ENCODE data around the gene S100A6.

S100A6 gene

GRCh38 chr1:153545067-153546055 lies 9.6 kb upstream of the S100A6 start, which contains the start of gene S100A4:
TSS of gene S100A4 (minus strand) at chr1:153545806. CDS start at chr1:153544794, 1,012 bp downstream.
- H3K27ac ChIP-seq = peak within 1 kb of the TSS; percentile 37
- TF ChIP-seq CTCF (conservative IDR thresholded peaks at IDR 0.05) (no peak), ZFX (IDR thresholded peaks at IDR 0.05) (no peak)

GRCh38 chr1:153544453-153545066 lies 8.8 kb upstream of the S100A6 start:
- no peak for TF ChIP-seq ZFX (IDR thresholded peaks at IDR 0.05)
- H3K27ac ChIP-seq = peak overlapping the region; percentile 37

- H3K27ac ChIP-seq = no peak overlapping the region
- TF ChIP-seq ZFX (IDR thresholded peaks at IDR 0.05) (no peak), CTCF (conservative IDR thresholded peaks at IDR 0.05) (no peak)
Observed at GRCh38 chr1:153543736-153544135, 7.9 kb upstream of the S100A6 start.

GRCh38 chr1:153542956-153543711 lies 7.3 kb upstream of the S100A6 start:
- TF ChIP-seq CTCF (conservative IDR thresholded peaks at IDR 0.05) = no peak
- TF ChIP-seq ZFX (IDR thresholded peaks at IDR 0.05) = no peak
- H3K27ac ChIP-seq = no peak overlapping the region

- no peak for TF ChIP-seq CTCF (conservative IDR thresholded peaks at IDR 0.05)
- TF ChIP-seq ZFX (IDR thresholded peaks at IDR 0.05) = no peak
Observed at GRCh38 chr1:153541641-153542590, 6.1 kb upstream of the S100A6 start.

GRCh38 chr1:153540394-153541361 lies 4.9 kb upstream of the S100A6 start, which contains the start of gene S100A5:
TSS of gene S100A5 (minus strand) at chr1:153540934. CDS start at chr1:153540191, 743 bp downstream.
- TF ChIP-seq CTCF (conservative IDR thresholded peaks at IDR 0.05) = no peak
- TF ChIP-seq ZFX (IDR thresholded peaks at IDR 0.05) = no peak
- no peak within 1 kb of the TSS for H3K27ac ChIP-seq

More at GRCh38 chr1:153541641-153542590, 6.1 kb upstream of the S100A6 start:
- no peak overlapping the region for H3K27ac ChIP-seq

Data from C4-2B (cell line).